Activated CD4-positive, CD25-positive, alpha-beta regulatory T cell (primary cell): Measurements from ENCODE around the gene PER1.

Experiments
- DNase-seq, 4 experiments: peaks; one replicate each; lab custom pipeline; 2025; lab: John Stamatoyannopoulos, UW

The PER1 gene

DNA sequence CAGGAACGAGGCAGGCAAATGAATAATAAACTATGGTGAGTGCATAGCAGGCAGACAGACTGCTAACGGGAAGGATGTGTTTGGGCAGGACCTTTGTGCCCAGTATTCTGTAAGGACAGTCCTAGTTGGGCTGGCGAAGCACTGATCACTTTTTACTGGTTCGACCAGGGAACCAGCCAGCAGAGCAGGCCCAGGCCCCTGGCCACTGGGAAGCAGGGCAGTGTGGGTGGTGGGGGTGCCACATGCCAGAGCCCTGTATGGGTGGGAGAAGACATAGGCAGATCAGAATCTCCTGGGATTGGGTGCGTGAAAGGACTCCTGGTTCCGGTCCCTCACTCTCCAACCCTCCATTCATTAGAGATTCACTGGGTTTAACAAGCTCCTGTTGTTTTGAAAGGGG is 14.5 kb upstream of the PER1 start:
- no peak for DNase-seq

DNA sequence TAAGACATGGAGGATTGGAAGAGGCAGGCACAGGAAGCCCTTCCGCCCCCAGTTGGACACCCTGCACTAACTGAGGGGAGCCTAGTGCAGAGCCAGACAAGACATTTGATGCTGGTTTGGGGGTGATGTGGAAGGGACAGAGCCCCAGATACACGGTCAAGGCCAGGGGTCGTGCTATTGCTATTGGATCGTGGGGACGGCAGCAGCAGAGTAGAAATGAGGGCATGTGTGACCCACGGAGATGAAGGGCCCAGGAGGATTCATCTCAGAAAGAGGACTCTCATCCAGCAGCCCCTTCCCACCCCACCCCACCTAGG is 12.6 kb upstream of the PER1 start:
- DNase-seq: no peak

DNA sequence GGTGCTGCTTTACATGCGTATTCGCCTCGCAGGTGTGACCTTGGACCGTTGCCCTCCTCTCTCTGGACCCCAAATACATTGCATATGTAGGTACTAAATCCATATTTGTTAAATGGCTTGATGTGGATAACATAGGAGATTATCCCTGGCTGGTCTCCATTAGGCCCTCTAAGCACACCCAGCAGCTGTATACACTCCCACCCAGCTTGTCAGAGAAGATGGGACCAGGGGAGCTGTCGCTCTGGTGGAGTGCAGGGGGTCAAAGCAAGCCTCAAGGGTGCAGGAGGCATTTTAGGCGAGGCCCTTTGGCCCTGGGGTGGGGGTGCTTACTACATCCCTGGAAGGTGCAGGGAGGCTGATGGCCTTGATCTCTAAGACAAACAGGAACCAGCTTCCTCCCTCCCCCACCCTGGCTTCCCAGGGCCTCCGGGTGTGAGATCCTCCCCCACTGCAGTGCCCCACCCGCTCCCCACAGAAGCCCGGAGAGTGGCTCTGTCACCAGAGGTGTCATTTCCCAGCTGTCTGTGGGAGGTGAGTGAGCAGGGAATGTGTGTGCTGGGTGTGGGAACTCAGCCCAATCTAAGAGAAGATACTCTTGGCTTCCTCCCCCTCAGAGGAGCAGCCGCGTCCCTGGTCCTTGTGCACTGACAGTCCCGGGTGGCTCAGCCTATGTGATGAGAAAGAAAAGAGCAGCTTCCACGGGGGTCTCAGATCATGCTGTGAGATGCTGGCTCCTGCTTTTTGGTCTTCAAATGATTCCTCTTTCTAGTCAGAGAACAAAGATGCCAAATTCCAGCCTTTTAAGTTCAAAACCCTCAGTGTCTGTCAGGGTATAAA is 12.0 kb upstream of the PER1 start:
- DNase-seq: peak in 3 of 4 experiments; percentile 23 to 40 (median 25)

DNA sequence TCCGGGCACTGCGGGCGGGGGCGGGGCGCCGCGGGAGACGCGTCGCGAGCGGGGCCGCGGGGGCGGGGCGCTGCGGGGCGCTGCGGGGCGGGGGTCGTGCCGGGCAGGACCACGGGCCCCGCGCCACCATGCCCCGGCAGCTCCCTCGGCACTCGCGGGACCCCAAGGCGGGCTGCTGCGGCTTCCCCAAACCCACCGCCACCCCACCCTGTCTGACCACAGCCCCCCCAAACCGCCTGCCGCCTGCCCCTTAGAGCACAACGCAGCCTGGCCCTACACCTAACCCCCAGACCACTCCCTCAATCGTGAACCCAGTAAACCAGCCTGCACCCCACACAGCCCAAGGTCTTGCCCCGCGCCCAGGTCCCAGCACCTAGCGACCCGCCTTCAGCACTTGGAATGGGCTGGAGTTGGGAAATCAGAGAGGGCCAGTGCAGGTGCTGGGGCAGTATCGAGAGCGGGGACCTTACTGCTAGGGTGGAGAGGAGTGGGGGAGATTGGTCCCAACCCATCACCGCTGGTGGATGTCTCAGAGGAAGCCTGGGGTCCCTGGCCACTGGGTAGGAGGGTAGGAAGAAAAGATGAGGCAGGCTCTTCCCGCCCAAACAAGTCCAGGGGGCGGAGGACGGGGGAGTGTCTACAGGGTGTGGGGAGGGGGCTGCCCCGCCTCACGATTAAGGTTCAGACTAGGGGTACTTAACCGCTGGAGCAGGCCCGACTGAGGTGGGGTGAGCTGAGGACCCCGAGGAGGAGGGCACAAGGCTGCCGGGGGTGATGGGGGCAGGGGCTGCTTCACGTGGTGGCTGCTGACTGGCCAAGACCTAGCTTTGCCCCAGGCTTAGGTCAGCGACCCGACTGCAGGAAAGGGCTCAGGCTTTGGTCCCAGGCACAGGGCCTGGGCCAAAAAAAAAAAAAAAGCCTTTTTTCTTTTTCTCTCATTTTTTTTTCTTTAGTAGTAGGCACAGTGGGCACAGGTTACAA is 11.1 kb upstream of the PER1 start:
- no peak for DNase-seq

DNA sequence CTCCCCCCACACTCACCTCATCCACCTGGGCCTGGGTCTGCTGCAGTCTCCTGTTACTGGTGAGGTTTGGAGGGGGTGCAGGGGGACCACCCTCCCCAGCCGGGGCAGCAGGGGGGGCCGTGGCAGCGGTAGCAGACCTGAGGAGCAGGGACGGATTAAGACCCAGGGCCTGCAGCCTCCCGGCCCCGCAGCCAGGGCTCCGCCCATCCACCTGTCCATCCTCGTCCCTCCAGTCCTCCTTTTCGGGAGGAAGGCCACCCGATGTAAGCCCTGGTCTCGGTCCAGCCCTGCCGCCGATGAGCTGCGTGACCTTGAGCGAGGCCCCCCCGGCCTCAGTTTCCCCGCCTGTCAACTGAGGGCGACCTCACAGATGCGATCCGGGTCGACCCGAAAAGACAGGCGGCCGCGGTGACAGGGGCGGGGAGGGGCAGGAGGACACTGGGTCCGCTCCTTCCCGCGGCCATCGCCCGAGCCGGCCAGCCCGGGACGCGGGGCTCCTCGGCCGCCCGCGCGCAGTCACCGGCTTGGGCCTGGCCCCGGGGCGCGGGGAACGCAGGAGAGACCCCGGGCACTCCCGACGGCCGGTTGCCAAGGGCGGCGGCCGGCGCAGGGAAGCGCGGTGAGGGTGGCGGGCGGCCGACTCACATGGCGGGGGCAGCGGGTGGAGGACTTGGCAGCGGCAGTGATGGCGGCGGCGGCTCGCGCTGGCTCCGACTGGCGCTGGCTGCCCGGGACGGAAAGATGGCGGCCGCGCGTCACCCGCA is 10.2 kb upstream of the PER1 start, which contains the start of gene VAMP2:
Gene VAMP2, minus strand, starts transcription at position 716 of the 764 bp plus-strand sequence. Its CDS starts 69 bp downstream, at position 647.
- DNase-seq: peak; percentile 61 to 83 (median 70)

DNA sequence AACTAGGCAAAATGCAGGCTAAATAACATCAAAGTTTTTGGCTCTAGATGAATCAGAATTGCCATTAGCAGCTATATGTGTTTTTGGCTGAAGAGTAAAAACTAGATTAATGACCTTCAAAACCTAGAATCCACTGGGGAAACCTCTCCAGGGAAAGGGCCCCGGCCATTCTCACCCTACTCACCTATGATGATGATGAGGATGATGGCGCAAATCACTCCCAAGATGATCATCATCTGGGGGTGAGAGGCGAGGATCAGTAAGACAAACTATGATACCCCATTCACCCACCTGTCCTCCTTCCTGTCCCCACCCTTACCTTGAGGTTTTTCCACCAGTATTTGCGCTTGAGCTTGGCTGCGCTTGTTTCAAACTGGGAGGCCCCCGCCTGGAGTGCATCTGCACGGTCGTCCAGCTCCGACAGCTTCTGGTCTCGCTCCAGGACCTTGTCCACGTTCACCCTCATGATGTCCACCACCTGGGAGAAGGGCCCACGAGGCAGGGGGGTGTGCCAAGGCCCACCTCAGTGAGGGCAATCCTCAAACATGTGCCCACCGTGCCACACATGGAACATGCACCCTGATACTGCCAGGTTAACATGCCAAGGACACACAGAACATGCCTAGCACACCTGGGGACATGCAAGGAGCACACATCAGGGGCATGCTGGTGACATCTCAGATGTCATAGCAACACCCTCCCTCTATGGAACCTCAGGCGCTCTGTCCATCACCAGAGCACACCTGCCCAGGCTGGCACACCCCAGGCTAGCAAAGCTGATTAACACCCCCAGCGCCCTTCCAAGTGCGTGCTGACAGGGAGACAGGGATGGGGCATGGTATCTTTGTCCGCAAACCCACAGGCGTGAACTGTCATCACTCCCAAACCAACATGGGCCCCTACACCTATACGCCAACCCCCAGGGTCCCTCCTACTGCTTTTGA is 9.4 kb upstream of the PER1 start:
- DNase-seq: no peak

DNA sequence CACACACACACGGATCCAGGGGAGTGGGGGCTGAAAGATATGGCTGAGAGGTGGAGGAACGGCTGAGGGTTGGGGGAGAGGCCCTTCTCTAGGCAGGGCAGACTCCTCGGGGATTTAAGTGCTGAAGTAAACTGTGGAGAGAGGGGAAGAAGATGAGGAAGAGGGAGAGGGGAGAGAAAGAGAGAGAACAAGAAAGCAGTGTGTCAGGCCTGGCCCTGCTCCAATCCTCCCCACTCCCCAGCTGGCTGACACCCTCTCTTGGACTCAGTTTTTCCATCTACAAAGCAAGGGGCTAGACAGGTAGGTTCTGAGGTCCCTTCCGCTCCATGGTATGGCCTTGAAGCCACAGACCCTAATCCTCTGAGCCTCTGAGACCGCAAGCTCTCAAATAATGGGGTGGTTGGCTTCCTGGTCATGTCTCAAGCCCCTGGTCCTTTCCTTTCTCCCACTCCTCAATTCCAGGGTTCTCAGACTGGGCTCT is 8.6 kb upstream of the PER1 start:
- DNase-seq: no peak

DNA sequence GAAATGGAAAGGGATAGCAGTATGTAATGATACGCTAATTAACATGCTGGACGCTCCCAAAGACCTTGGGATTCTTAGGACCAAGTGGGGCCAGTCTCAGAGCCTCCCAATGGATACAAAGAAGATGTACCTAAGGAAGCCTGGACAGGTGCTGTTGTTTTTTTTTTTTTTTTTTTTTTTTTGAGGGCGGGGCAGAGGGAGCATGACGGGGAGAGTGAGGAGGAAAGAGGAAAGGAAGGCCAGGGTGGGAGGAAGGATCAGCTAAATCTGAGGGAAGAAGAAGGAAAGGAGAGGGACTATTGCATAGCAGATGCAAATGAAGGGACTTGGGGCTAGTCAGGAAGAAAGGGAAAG is 8.0 kb upstream of the PER1 start:
- DNase-seq: no peak

DNA sequence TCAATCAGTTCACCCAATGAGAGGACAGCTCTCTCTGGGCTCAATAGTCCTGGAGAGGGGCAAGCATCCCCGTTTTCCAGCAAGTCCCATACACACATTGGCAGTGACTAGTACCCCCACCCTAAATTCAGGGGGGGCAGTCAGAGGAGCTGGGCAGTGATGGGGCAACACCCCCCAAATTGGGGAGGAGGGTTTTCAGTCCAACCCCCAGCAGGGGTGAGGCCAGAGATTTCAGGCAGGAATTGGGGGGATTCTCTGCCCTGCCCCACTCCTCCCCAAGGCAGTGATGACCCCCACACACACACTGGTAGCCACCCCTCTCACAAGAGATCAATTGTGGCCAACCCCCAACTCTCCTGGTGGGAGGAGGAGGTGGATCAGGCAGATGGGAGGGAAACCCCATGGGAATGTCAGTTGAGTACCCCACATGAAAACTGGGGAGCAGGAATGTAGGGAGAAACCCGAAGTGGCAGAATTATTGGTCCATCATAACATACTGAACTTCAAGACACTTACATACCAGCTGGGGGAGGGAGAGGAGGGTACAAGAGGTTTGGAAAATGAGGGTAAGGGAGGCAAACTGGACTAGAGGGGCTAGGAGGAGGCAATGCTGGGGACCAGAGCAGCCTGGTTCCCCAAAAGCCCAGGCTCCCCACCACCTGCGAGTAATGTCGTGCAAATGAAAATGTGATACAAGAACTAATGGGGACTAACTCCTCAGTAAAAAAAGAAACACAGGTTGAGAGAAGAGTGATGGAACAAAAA is 7.4 kb upstream of the PER1 start:
- no peak for DNase-seq

DNA sequence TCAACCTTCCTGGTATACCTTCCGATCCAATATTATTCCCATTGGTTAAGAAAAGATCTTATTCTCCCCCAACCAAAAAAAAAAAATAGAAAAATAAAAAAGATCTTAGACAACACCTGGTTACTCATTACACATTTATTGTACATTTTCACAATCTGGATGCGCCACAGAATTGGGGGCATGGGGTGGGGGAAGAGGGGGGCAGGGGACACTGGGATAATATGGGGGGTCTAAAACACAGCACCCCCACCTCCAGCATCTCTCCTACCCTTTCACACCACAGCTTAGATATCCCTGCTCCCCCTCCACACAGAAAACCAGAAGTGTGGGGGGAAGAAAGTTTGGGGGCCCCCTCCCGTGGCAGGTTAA is 6.8 kb upstream of the PER1 start:
- no peak for DNase-seq

DNA sequence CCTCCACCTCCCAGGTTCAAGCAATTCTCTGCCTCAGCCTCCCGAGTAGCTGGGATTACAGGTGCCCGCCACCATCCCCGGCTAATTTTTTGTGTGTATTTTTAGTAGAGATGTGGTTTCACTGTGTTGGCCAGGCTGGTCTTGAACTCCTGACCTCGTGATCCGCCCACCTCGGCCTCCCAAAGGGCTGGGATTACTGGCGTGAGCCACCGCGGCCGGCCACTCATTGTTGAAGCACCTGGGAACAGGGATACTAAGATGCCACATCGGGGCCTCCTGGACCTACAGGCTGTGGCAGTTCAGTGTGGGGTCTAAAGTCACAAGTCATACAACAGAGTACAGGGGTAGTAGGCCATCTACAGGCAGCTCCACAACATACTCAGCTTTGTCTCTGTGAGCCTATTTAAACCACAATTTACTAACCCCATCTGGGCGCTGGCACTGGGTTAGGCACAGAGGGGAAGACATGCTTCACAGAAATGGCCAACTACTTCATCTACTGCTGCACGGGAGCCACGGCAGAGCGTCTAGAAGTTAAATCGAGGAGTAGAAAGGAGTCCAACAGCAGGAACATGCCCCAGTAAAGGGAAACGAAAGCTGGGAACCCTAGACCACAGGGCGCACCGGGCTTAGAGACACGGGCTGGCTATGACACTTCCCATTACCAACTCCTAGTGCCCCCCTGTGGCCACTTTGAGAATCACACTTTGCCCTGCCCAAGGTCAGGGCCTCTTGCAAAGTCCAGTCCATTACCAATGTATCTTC is 6.2 kb upstream of the PER1 start:
- DNase-seq: peak; percentile 71 to 90 (median 80)

DNA sequence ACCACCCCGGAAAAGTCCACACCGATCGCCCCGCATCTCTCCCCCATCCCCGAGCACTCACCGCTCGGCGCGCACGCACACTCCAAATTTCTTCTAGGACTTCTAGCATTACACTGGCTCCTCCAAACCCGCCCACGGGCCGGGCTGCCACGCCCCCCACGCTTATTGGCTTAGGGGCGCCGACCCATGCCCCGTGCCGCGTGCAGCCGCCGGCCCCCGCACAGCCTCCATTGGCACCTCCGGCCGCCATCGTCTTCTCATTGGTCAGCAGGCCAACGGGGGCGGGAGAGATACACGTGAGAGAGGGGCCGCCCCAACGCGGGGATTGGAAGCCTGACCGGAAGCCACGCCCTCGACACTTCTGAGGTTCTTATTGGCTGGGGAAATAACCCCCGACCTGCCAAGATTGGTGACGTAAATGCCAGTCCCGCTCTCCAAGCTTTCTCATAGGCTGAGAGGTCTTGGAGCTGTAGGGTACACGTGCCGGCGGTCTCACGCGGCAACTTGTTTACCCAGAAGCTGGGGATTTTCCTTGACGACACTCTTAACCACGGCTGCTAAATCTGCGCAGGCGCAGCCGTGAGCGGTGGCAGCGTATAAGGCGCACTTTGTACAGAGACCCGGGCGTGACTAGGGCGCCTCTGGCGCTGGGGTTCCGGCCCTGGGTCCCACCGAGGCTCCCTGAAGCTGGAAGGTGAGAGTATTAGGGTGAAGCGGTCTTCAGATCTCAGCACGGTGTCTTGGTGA is 4.2 kb upstream of the PER1 start:
- peak; percentile 99 to 100 (median 100) for DNase-seq

DNA sequence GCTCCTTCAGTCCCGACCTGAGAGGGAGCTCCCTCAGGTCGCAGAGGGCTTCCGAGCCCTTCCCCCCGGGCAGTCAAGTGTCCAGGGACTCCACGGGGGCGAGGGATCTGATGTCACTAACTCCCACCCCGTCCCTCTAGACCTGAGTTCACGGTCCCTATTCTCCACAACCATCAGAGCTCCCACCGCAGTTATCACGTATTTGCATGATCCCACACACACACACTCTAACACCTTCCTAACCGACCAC is 3.7 kb upstream of the PER1 start:
- no peak for DNase-seq

DNA sequence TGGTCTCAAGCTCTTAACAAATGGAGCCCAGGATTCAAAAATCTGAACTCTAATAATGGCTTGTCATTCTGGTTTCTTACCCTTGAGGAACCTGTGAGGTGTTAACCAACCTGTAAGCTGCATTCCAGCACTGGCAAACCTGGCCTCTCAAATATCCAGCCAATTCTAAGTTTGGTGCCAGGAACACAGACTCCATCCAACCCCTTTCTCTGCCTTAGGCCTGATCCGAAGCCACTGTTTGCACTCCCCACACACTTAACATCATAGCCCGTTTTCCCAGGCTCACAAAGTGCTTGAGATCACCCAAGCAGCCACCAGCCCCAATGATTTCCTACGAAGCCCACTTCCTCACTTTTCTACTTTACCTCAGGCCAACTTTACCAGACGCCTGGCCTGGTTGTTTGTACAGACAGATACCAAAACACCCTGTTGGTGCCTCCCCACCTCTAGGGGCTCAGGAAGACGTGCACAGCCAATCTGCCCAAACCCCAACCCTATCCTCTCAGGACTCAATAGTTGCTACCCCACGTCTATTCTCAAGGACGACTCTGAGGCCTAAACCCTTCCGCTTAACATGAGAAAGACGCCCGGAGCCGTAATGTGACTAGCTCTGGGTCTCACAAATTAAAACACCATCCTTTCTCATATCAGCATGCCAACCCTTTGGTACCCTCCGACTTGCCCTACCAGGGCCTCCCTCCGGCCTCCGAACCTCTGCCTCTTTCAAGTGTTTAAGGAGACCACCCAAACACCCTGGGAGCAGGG is 3.2 kb upstream of the PER1 start:
- DNase-seq: no peak

DNA sequence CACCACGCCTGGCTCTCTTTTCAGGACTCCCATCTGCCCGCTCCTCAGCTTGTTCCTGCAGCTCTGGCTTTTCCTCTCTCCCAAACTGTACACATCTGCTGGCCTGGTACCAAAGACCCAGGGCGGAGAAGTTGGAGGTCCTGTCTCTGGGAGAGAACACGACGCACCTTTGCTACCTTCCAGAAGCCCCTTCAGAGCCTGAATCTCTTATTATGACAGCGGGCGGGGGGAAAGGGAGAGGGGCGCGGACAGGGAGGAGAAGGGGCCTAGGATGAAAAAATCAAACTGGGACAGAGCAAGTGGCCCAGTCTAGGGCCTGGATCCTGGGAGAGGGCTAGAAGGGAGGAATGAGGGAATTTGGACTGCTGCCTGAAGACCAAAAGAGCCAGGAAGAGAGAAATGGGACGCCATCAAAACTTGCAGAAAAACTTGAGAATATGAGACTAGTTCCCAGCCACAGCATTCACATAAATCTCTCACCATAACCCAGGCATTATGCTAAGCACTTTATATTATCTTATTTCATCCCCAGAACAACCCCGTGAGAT is 2.5 kb upstream of the PER1 start:
- no peak for DNase-seq

DNA sequence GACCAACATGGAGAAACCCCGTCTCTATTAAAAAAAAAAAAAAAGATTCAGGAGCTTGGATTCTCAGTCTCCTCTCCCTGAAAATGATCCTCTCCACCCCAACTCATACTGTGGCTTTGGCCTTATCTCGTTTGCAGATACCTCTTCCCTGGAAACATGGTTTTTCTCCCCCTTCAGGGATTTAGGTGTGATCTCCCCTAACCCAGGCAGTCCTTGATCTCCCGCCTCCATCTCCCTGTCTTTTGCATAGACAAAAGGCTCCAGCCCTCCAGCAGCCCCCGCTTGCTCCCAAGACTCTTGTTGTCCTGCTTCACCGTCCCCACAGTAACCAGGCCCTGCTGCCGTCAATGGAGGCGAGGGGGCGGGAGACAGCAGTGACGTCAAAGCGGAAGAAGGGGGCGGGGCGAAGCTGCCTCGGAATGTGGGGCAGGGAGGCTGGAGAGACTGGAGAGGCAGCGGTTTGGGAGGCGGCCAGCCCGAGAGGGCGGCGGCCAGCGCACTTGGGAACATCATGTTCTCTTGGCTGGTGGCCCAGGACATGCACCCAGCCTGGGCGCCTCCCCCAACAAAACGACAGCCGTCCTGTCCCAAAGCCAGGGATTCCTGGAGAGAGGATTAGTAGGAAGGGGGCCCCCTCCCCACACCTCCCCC is 1.9 kb upstream of the PER1 start:
- peak; percentile 64 to 75 (median 68) for DNase-seq

DNA sequence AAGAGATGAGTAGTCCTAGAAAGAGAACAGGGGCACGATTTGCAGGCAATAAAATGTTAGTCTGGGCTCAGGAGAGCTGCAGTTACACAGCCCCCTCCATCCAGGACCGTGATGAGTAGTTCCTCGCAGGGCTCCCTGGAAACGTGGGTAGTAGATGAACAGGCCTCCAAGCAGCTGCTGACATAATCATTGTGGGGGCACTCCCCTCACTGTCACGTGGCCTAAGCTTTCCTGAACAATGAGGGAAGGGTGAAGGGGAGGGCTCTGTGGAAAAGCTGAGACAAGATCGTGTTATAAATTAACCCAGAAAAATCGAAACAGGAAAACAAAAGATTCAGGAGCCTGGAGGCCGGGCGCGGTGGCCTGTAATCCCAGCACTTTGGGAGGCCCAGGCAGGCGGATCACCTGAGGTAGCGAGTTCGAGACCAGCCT is 1.3 kb upstream of the PER1 start:
- no peak for DNase-seq
